ENCODE measurements around the gene ZACN. TPM values are rescaled to one million over a fixed set of nuclear protein-coding genes. Genes with fewer than 3 reads are reported as not detected.

Gene ZACN
- total RNA-seq, 4 donors from 2014 or later: not detected

DNA sequence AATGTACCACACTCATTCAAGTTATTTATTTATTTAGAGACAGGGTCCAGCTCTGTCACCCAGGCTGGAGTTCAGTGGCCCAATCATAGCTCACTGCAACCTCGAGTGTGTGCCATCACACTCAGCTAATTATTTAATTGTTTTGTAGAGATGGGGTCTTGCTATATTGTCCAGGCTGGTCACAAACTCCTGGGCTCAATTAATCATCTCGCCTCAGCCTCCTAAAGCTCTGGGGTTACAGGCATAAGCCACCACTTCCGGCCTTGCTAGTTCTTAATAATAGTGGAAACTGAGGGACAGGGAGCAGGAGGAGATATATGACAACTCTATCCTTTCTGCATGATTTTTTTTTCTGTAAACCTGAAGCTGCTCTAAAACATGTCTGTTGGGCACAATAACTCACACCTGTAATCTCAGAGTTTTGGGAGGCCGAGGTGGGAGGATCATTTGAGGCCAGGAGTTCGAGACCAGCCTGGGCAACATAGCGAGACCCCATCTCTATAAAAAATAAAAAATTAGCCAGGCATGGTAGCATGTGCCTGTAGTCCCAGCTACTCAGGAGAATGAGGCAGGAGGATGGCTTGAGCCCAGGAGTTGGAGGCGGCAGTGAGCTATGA is 36.3 kb downstream of the ZACN start:
- Histone ChIP-seq H3K9me3 (no peaks in the 10 kb centered on the region), H3K4me1 (no peaks in the 10 kb centered on the region), H3K27ac (no peak overlapping the region), H3K27me3 (no peaks in the 10 kb centered on the region), H3K4me3 (no peak overlapping the region), H3K36me3 (no peaks in the 10 kb centered on the region)
- no peak for DNase-seq
- TF ChIP-seq, protein P1, sequence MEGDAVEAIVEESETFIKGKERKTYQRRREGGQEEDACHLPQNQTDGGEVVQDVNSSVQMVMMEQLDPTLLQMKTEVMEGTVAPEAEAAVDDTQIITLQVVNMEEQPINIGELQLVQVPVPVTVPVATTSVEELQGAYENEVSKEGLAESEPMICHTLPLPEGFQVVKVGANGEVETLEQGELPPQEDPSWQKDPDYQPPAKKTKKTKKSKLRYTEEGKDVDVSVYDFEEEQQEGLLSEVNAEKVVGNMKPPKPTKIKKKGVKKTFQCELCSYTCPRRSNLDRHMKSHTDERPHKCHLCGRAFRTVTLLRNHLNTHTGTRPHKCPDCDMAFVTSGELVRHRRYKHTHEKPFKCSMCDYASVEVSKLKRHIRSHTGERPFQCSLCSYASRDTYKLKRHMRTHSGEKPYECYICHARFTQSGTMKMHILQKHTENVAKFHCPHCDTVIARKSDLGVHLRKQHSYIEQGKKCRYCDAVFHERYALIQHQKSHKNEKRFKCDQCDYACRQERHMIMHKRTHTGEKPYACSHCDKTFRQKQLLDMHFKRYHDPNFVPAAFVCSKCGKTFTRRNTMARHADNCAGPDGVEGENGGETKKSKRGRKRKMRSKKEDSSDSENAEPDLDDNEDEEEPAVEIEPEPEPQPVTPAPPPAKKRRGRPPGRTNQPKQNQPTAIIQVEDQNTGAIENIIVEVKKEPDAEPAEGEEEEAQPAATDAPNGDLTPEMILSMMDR (IDR thresholded peaks at IDR 0.05): no peak
- TF ChIP-seq POLR2A (IDR thresholded peaks at IDR 0.05): no peak
- intact Hi-C loops (cut with DNase I; ENCODE audit: low total_unique reads): no loop called here

DNA sequence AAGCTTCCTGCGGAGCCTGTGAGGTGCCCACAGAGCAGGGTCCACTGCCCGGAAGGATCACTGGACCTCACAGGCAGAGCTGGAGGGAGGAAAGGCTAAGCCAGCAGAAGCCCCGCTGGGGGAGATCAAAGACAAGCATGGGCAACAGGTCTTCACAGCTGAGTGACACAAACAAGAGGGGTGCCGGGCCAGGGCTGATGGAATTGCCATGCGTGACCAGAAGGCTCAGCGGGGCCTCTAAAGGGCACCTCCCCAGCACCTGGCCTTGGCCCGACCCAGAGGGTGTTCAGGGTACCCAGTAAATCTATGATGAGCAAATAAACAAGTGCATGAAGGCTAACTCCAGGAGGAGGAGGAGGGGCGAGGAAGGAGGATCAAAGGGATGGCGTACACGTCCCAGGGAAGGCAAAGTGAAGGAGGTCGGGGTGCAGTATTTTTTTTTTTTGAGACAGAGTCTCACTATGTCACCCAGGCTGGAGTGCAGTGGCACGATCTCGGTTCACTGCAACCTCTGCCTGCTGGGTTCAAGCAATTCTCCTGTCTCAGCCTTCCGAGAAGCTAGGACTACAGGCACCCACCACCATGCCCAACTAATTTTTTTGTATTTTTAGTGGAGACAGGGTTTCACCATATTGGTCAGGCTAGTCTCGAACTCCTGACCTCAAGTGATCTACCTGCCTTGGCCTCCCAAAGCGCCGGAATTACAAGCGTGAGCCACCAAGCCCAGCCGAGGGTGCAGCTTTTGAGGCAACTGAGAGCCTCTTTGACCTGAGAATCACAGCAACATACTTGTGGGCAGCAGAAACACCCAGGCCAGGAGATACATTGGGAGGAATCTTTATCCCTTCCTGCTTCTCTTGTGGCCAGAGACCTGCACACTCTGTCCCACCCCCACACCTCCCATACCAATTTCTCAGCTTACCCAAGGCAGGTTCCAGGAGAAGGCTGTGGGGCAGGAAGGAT is 40.7 kb downstream of the ZACN start:
- H3K9me3 ChIP-seq: no peaks in the 10 kb centered on the region
- no peaks in the 10 kb centered on the region for H3K36me3 ChIP-seq
- DNase-seq: no peak
- intact Hi-C loops (cut with DNase I; ENCODE audit: low total_unique reads): loop anchor here (5.0 kb wide), 1 partner anchor 158 kb away; no protein-coding TSS in a partner anchor
- no peak overlapping the region for H3K27ac ChIP-seq
- no peak for TF ChIP-seq POLR2A (IDR thresholded peaks at IDR 0.05)
- TF ChIP-seq, protein P1 (IDR thresholded peaks at IDR 0.05): no peak
- H3K27me3 ChIP-seq: no peaks in the 10 kb centered on the region
- H3K4me3 ChIP-seq: no peak overlapping the region
- H3K4me1 ChIP-seq: no peaks in the 10 kb centered on the region

DNA sequence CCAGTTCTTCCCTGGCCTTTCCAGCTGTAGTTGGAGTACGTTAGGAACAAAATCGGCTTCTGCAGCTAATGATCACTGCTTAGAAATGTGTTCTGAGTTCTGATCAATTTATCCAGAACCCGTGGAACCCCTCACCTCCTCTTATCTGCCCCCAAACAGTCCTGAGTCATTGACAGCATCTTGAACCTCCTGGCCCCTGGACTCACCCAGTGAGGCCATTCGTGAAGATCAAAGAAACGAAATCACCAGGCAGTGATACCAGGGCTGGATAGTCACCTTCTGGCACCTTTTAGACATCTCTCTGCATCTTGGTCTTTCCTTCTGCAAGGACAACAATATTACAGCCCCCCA is 41.7 kb downstream of the ZACN start:
- Histone ChIP-seq H3K4me1 (no peaks in the 10 kb centered on the region), H3K9me3 (no peaks in the 10 kb centered on the region), H3K4me3 (no peak overlapping the region), H3K36me3 (no peaks in the 10 kb centered on the region), H3K27me3 (no peaks in the 10 kb centered on the region), H3K27ac (no peak overlapping the region)
- TF ChIP-seq, protein P1 (IDR thresholded peaks at IDR 0.05): no peak
- no peak for TF ChIP-seq POLR2A (IDR thresholded peaks at IDR 0.05)
- no peak for DNase-seq
- intact Hi-C loops (cut with DNase I; ENCODE audit: low total_unique reads): loop anchor here (5.0 kb wide), 1 partner anchor 157 kb away; no protein-coding TSS in a partner anchor

DNA sequence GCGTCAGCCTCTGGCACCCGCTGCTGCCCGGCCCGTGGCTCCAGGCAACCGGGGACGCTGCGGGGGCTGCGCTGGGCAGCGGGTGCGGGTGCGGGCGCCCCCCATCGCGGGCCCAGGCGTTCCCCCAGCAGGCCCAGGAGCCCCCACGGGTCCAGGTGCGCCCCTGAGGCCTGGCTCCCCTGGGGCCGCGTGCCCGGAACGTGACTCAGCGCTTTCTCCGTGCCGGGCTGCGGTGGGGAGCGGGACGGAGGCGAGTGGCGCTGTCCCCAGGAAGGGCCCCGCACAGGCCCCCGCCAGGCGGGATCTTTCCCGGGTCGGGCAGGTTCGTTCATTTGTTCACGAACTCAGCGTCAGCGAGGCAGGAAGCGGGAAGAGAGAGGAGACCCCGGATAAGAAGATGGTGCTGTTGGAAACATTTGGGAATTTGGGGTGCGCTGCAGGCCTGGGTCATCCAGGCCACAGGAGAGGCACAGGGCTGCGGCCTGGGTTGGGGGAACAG is 43.0 kb downstream of the ZACN start:
- TF ChIP-seq POLR2A (IDR thresholded peaks at IDR 0.05): no peak
- TF ChIP-seq, protein P1 (IDR thresholded peaks at IDR 0.05): no peak
- intact Hi-C loops (cut with DNase I; ENCODE audit: low total_unique reads): loop anchor here (5.0 kb wide), 1 partner anchor 155 kb away; no protein-coding TSS in a partner anchor
- Histone ChIP-seq H3K27me3 (no peaks in the 10 kb centered on the region), H3K4me1 (no peaks in the 10 kb centered on the region), H3K27ac (no peak overlapping the region), H3K9me3 (no peaks in the 10 kb centered on the region), H3K4me3 (peak overlapping the region in 1 of 2 donors; percentile 24), H3K36me3 (no peaks in the 10 kb centered on the region)
- DNase-seq: peak in 1 of 2 donors; percentile 31

Measured in uterus (tissue), 4 donors.